Fibroblast of pulmonary artery (primary cell): ENCODE data around the gene COTL1.
"Not testable (repeated sequence)": the region's sequence is repeated elsewhere in the genome, so short reads cannot be mapped to it uniquely, and the experiment has no call there.

Experiments used
- DNase-seq: peaks from one replicate; pipeline ENCODE4 v3.0.0-alpha.2; 2010; ENCODE audit warnings: low read depth
- H3K4me3 ChIP-seq: replicated peaks from 2 replicates; pipeline ENCODE4 v1.5.1; 2011; ENCODE audit warnings: low read depth, mild to moderate bottlenecking, control low read depth, low read length, moderate library complexity
- TF ChIP-seq, protein P1 (sequence below): IDR thresholded peaks from 2 replicates; pipeline ENCODE4 v1.5.1; 2011; ENCODE audit warnings: mild to moderate bottlenecking, control low read depth, low read length, inconsistent platforms; ENCODE audit errors: missing control alignments

The COTL1 gene

DNA sequence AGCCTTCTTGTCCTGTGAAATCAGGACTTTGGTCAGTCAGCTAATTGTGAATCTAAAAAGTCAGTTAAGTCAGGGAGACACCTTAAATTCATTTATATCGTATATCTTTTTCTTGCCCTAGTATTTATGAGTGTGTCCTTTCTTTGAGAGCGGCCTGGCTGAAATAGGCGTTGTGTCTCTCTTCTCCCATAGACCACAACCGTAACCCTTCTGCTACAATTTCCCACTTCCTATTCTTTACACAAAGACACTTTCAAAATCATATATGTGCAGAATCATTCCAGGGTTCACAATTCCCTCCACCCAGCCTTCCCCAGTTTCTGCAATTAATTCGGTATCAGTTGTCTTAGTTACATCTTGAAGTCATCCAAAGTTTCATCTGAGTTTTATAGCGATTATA is 14.0 kb upstream of the COTL1 start:
- TF ChIP-seq, protein P1, sequence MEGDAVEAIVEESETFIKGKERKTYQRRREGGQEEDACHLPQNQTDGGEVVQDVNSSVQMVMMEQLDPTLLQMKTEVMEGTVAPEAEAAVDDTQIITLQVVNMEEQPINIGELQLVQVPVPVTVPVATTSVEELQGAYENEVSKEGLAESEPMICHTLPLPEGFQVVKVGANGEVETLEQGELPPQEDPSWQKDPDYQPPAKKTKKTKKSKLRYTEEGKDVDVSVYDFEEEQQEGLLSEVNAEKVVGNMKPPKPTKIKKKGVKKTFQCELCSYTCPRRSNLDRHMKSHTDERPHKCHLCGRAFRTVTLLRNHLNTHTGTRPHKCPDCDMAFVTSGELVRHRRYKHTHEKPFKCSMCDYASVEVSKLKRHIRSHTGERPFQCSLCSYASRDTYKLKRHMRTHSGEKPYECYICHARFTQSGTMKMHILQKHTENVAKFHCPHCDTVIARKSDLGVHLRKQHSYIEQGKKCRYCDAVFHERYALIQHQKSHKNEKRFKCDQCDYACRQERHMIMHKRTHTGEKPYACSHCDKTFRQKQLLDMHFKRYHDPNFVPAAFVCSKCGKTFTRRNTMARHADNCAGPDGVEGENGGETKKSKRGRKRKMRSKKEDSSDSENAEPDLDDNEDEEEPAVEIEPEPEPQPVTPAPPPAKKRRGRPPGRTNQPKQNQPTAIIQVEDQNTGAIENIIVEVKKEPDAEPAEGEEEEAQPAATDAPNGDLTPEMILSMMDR: no peak
- H3K4me3 ChIP-seq: no peak overlapping the region
- no peak for DNase-seq

DNA sequence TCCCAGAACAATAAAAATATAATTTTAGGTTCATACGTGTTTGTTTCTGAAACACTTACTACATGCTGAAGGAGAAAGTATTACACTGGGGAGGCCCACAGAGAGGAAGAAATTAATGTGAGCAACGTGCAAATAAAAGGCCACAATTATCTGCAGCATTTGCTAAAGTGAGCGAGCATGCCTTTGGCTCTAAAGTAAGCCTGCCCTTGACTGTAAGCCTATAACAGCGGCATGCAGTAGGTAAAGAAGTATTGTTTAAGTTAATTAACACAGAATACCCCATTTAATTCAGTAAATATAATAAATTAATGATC is 13.2 kb upstream of the COTL1 start:
- DNase-seq: no peak
- TF ChIP-seq, protein P1: no peak
- no peak overlapping the region for H3K4me3 ChIP-seq

DNA sequence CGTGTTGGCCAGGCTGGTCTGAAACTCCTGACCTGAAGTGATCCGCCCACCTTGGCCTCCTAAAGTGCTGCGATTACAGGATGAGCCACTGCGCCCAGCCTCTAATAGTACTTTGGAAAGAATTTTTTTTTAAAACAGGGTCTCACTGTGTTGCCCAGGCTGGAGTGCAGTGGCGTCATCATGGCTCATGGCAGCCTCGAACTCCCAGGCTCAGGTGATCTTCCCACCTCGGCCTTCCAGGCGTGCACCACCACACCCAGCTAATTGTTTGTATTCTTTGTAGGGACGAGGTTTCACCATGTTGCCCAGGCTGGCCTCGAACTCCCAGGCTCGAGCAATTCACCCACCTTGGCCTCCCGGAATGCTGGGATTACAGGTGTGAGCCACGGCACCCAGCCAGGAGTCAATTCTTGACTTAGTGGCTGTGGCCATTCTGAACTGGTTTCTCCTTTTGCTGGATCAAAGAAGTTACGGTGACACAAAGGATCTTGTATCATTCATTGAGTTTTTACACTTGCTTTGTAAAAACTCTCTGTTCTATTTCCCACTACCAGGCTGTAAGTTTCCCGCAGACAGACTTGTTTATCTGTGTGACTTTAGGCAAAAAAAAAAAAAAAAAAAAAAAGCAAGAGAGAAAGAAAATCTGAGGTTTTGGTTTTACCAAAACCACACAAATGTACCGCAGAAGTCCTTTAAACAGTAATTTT is 12.7 kb upstream of the COTL1 start:
- no peak overlapping the region for H3K4me3 ChIP-seq
- TF ChIP-seq, protein P1: no peak
- no peak for DNase-seq

DNA sequence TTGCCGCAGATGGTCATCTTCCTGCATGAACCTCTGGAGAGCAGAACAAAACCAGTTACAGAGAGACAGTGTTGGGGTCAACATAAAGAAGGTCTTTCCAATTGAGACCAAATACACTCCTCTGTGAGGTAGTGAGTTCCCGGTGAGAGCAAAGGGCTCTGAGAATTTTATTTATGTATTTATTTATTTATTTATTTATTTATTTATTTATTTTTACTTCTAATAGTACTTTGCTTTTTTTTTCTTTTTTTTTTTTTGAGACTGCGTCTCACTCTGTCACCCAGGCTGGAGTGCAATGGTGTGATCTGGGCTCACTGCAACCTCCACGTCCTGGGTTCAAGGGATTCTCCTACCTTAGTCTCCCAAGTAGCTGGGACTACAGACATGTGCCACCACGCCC is 12.1 kb upstream of the COTL1 start:
- no peak for DNase-seq
- H3K4me3 ChIP-seq: no peak overlapping the region
- TF ChIP-seq, protein P1: no peak

DNA sequence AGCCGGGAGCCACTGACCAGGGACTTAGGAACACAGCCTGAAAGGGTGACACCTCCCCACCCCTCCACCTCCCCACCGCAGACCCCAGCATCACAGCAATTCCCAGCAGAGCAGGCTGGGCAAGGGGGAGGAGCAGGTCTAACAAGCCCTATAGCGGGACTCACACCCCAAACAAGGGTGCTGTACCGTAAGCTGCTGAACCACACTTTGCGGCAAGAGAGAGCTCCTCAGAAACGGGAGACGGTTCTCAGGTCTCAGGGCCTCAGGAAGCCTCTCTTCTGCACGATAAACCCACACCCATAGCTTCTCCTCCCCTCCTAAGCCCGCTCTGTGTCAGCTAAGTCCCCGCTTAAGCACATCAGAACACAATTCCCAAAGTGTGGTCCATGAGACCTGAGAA is 11.7 kb upstream of the COTL1 start:
- TF ChIP-seq, protein P1: no peak
- no peak for DNase-seq

DNA sequence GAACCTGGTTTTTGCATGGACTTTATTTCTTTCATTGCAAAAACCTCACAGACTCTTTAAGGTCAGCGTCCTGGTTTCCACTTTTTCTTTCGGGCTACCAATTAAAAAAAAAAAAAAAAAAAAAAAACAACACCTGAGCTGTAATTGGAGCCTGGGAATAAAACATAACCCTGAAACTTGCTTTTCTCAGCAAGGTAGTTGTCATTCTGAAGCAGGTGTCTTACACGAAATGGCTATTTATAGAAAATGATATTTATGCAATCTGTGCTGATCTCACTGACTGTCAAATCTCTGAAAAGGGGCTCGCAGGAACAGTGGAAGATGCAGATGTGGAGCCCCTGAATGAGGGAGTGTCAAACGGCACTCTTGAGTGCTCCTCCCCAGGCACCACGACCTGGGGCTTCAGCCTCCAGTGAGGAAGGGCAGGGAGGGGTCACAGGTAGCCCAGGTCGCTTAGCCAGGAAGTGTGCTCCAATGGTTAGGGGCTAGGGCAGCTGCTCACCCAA is 10.4 kb upstream of the COTL1 start:
- TF ChIP-seq, protein P1: no peak
- no peak for DNase-seq
- H3K4me3 ChIP-seq: no peak overlapping the region

More for the DNA sequence above, 11.7 kb upstream of the COTL1 start:
- no peak overlapping the region for H3K4me3 ChIP-seq

DNA sequence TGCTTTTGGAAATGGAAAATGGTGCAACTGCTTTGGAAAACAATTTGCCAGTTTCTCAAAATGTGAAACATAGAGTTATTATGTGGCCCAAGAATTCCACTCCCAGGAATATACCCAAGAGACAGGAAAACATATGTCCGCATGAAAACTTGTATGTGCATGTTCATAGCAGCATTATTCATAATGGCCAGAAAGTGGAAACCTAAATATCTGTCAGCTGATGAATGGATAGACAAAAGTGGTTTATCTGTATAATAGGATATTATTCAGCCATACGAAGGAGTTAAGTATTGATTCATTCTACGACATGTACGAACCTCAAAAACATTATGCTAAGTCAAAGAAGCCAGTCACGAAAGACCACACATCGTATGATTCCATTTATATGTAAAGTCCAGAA is 7.7 kb upstream of the COTL1 start:
- no peak overlapping the region for H3K4me3 ChIP-seq
- no peak for DNase-seq
- TF ChIP-seq, protein P1: no peak

DNA sequence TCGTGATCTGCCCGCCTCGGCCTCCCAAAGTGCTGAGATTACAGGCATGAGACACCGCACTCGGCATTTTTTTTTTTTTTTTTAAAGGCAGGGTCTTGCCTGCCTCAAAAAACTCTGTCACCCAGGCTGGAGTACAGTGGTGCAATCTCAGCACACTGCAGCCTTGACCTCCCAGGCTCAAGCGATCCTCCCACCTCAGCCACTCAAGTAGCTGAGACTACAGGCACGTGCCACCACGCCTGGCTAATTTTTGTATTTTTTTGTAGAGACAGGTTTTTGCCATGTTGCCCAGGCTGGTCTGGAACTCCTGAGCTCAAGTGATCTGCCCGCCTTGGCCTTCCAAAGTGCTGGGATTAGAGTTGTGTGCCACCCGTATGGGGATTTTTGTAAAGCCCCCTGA is 3.0 kb upstream of the COTL1 start:
- H3K4me3 ChIP-seq, DNase-seq: not testable (repeated sequence)
